Right lobe of liver (tissue), 6 donors: Measurements from ENCODE around the gene SCG3. TPM values are rescaled to one million over a fixed set of nuclear protein-coding genes. Genes with fewer than 3 reads are reported as not detected.

Experiments used
- ATAC-seq, 4 donors: fragments of 200-7000 bp; cut with Tn5 transposase; one replicate each; pipeline ENCODE4 v1.9.1; 2020; ENCODE audit warnings: mild to moderate bottlenecking in 4 of 4, moderate library complexity in 4 of 4
- DNase-seq, 3 donors: peaks; one replicate each; pipeline ENCODE4 v3.0.0-alpha.2; 2020
- H3K27ac ChIP-seq, 3 donors: fragments of 200-600 bp; one replicate each; pipeline ENCODE4 v1.8.0; 2022
- H3K27me3 ChIP-seq, 2 donors: fragments of 200-600 bp; one replicate each; pipeline ENCODE4 v1.8.0; 2022
- H3K36me3 ChIP-seq, 4 donors: fragments of 200-600 bp; sonication (generic) in 1 of 4; one replicate each; pipeline versions ENCODE4 v1.5.1 to v1.8.0; 2017 to 2022; ENCODE audit warnings: control low read depth in 1 of 4
- H3K4me1 ChIP-seq, 4 donors: fragments of 200-600 bp; sonication (generic) in 1 of 4; one replicate each; pipeline versions ENCODE4 v1.5.1 to v1.8.0; 2017 to 2022; ENCODE audit warnings: control low read depth in 1 of 4
- H3K4me3 ChIP-seq, 3 donors: fragments of 200-600 bp; one replicate each; pipeline ENCODE4 v1.8.0; 2022
- H3K9me3 ChIP-seq, 4 donors: fragments of 200-600 bp; sonication (generic) in 1 of 4; one replicate each; pipeline versions ENCODE4 v1.5.1 to v1.8.0; 2017 to 2022; ENCODE audit warnings: control low read depth in 1 of 4
- POLR2A ChIP-seq: fragments of 450-650 bp; IDR thresholded peaks from one replicate; pipeline ENCODE4 v1.6.1; 2017; ENCODE audit warnings: antibody characterized with exemption, mild to moderate bottlenecking
- WGBS: methylation state at CpG from one replicate; pipeline ENCODE4 v1.1.6; 2018; ENCODE audit warnings: low coverage, low lambda C conversion rate; ENCODE audit not compliant: insufficient coverage; ENCODE audit errors: missing lambda C conversion rate; 5-methylcytosine and 5-hydroxymethylcytosine counted together
- intact Hi-C, 2 donors: fragments of 100-400 bp; cut with DNase I; formaldehyde crosslinking; loops; one replicate each; pipeline versions ENCODE4 v1.11.2 to v1.14.1; 2022
- total RNA-seq, 6 experiments: library from RNA; depleted of rRNA in 2 of 6; stranded (reverse); fragments of >200 nt in 2 of 6; fragmentation: NEBNext Ultra II Directional in 3 of 6; extraction: Animal tissue kit (Norgen Biotek cat#: 25700) in 3 of 6; gene quantifications; one replicate each; pipeline versions ENCODE4 v1.1.0 to v1.2.4, GENCODE V29; 2016 to 2023
- TF ChIP-seq, protein P1 (sequence below), 4 donors: fragments of 200-600 bp in 3 of 4; fragments of 450-650 bp in 1 of 4; IDR thresholded peaks; one replicate each; pipeline versions ENCODE4 v1.5.1 to v1.8.0; 2016 to 2022; ENCODE audit warnings: antibody characterized with exemption in 4 of 4, mild to moderate bottlenecking in 2 of 4
- donor health status: DM: no; HTN: yes; CAD: no.
- donor health status: DM: no; HTN: no; CAD: no.
- donor health status: DM: no; HTN: no; CAD: no.
- donor health status: DM: no; HTN: yes; CAD: no.
- donor health status: DM: no; HTN: yes; CAD: no.

Gene SCG3
- total RNA-seq, 6 experiments from 2014 or later, result not detected

DNA sequence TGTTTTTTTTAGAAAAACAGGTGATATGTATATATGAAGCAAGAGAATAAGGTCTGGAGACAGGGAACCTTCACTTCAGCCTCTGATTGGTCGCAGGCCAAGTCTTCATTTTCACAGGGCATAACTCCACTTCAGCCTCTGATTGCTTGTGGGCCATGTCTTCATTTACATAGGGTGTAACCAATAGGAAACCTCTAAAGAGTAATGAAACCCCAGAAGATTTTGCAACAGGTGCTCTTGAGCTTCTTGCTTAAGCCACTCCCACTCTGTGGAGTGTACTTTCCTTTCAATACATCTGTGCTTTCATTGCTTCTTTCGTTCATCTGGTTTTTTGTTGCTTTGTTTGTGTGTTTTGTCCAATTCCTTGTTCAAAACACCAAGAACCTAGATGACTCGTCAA, 22.6 kb upstream of the SCG3 start:
- H3K4me1 ChIP-seq, result no peaks in the 10 kb centered on the region
- H3K27ac ChIP-seq, result no peak overlapping the region
- no peak overlapping the region for H3K4me3 ChIP-seq
- TF ChIP-seq, protein P1, sequence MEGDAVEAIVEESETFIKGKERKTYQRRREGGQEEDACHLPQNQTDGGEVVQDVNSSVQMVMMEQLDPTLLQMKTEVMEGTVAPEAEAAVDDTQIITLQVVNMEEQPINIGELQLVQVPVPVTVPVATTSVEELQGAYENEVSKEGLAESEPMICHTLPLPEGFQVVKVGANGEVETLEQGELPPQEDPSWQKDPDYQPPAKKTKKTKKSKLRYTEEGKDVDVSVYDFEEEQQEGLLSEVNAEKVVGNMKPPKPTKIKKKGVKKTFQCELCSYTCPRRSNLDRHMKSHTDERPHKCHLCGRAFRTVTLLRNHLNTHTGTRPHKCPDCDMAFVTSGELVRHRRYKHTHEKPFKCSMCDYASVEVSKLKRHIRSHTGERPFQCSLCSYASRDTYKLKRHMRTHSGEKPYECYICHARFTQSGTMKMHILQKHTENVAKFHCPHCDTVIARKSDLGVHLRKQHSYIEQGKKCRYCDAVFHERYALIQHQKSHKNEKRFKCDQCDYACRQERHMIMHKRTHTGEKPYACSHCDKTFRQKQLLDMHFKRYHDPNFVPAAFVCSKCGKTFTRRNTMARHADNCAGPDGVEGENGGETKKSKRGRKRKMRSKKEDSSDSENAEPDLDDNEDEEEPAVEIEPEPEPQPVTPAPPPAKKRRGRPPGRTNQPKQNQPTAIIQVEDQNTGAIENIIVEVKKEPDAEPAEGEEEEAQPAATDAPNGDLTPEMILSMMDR (IDR thresholded peaks at IDR 0.05), result no peak
- TF ChIP-seq POLR2A, result no peak
- no peaks in the 10 kb centered on the region for H3K36me3 ChIP-seq
- H3K9me3 ChIP-seq, result no peaks in the 10 kb centered on the region
- no peaks in the 10 kb centered on the region for H3K27me3 ChIP-seq
- WGBS, result 70% methylated on average over 3 of the region's 3 CpGs
- ATAC-seq (no peak), DNase-seq (no peak)
- intact Hi-C loops, result loop anchor here in 1 of 2 donors (10.0 kb wide), 1 partner anchor 106 kb away; no protein-coding TSS in a partner anchor

DNA sequence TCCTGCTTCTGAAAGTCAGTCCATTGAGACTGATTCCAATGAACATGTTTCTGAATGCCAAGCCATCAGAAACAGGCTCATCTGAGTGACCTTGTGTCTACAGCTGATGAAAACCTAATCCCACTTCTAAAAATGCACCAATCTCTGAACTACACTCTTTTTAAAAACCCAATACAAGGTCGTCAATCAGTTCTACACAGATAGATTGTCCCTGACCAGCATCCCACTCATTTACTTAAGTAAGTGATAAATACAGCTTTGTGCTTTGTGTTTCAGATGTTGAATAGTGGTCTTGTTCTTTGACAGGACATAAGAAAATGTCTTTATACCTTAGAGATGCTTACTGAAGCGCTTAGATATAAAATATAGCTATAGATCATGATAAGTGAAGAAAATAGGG, 20.2 kb upstream of the SCG3 start:
- H3K36me3 ChIP-seq, result no peaks in the 10 kb centered on the region
- no peak for ATAC-seq

DNA sequence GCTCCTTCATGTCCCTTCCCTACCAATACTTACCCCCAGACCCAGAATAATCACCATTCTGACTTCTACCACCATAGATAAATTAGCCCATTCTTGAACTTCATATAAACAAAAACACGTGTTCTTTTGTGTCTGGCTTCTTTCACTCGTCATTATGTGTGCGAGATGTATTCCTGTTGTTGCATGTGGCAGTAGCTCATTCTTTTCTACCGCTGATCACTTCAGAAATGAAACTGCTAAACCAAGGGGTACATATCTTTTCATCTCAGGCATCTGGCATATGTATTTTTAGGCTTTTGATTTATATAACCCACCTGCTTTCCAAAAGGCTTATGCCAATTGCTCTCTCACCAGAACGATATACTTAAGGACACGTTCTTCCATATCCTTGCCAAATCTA, 13.8 kb upstream of the SCG3 start:
- Histone ChIP-seq H3K4me1 (no peaks in the 10 kb centered on the region), H3K27ac (no peak overlapping the region), H3K9me3 (no peaks in the 10 kb centered on the region), H3K27me3 (peaks cover 0 to 5% of the 10 kb centered on the region in 2 donors), H3K36me3 (no peaks in the 10 kb centered on the region), H3K4me3 (no peak overlapping the region)
- intact Hi-C loops, result no loop called here
- ATAC-seq, result no peak
- TF ChIP-seq, protein P1 (IDR thresholded peaks at IDR 0.05), result no peak
- no peak for TF ChIP-seq POLR2A
- 65% methylated on average over 6 of the region's 6 CpGs for WGBS
- no peak for DNase-seq

More for the DNA sequence above, 20.2 kb upstream of the SCG3 start:
- no peak overlapping the region for H3K4me3 ChIP-seq
- intact Hi-C loops, result no loop called here
- H3K27ac ChIP-seq, result no peak overlapping the region
- DNase-seq, result no peak
- no peaks in the 10 kb centered on the region for H3K4me1 ChIP-seq
- TF ChIP-seq POLR2A, result no peak
- TF ChIP-seq, protein P1 (IDR thresholded peaks at IDR 0.05), result no peak
- no peaks in the 10 kb centered on the region for H3K9me3 ChIP-seq
- WGBS, result 73% methylated on average over 2 of the region's 2 CpGs
- H3K27me3 ChIP-seq, result no peaks in the 10 kb centered on the region

DNA sequence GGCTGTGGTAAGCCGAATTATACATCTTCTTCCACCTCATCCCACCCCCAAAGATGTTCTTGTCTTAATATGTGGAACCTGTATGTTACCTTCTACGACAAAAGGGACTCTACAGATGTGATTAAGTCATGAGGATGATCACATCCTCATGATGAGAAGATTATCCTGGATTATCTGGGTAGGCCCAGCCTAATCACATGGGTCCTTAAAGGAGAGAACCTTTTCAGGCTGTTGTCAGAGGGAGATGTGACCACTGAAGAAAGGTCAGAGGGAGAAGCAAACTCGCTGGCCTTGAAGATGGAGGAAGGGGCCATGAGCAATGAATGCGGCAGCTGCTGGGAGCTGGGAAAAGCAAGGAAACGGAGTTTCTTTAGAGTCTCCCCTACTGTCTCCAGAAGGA, 12.9 kb upstream of the SCG3 start:
- 63% methylated on average over 5 of the region's 5 CpGs for WGBS
- Histone ChIP-seq H3K4me3 (no peak overlapping the region), H3K27me3 (peaks cover 0 to 5% of the 10 kb centered on the region in 2 donors), H3K36me3 (no peaks in the 10 kb centered on the region), H3K27ac (no peak overlapping the region), H3K9me3 (no peaks in the 10 kb centered on the region), H3K4me1 (no peaks in the 10 kb centered on the region)
- ATAC-seq, result no peak
- DNase-seq, result no peak
- TF ChIP-seq, protein P1 (IDR thresholded peaks at IDR 0.05), result no peak
- TF ChIP-seq POLR2A, result no peak
- intact Hi-C loops, result no loop called here

DNA sequence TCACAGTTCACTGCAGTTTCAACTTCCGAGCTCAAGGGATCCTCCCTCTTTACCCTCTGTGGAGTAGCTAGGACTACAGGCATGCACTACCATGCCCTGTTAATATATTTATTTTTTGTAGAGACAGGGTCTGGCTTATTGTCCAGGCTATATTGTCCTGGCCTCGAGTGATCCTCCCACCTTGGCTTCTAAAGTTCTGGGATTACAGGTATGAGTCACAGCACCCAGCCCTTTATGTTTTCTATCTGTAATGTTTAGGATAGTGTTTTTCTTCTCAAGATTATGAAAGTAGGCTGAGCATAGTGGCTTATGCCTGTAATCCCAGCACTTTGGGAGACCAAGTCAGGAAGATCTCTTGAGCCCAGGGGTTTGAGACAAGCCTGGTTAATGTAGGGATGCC, 11.9 kb upstream of the SCG3 start:
- ATAC-seq (no peak), DNase-seq (no peak)
- H3K9me3 ChIP-seq, result no peaks in the 10 kb centered on the region
- no peak overlapping the region for H3K27ac ChIP-seq
- no peaks in the 10 kb centered on the region for H3K4me1 ChIP-seq
- no peak overlapping the region for H3K4me3 ChIP-seq
- H3K36me3 ChIP-seq, result no peaks in the 10 kb centered on the region
- intact Hi-C loops, result no loop called here
- peaks cover 0 to 5% of the 10 kb centered on the region in 2 donors for H3K27me3 ChIP-seq
- WGBS, result 62% methylated on average over 2 of the region's 2 CpGs
- no peak for TF ChIP-seq POLR2A
- TF ChIP-seq, protein P1 (IDR thresholded peaks at IDR 0.05), result no peak
